Globus pallidus (tissue), 1 donor: ENCODE data around the gene MYRFL.

Source experiments
- DNase-seq: peaks from one replicate; pipeline ENCODE4 v3.0.0-alpha.2; 2015; ENCODE audit warnings: low spot score

MYRFL gene

DNA sequence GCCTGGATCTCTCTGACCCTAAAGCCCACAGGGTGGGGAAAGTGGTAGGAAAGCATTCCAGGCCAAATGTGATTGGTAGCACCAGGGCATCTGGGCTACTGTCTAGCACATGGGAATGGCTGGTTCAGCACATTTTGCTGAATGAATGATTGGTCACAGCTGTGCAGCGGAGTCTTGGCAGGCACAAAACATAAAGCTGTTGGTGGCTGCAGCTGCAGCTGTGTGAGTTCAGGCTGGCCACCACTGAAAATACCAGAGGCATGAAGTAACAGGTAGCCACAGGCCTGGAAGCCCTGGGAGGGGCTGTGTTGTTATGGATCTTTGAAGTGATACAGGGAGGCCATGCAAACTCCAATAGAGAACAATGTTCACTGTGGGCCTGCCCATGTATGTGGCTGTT lies 72.7 kb downstream of the MYRFL start:
- DNase-seq = peak; percentile 77

DNA sequence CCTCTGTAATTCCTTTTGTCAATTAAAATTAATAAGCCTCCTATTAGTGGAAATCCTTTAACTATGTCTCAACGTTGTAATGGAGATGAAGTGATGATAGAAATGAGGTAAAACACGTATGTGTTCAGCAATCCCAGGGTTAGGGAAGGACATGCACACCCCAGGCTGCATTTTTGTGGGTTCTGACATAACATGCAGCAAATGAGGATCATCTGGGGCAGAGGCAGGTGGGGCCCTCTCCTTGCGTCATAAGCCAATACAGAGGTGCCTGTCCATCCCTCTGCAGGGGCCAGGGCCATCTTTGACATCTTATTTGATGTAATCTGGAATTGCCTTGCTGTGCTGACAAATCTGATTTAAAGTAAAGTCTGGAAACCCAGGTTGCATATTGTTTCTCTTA lies 73.2 kb downstream of the MYRFL start:
- DNase-seq = no peak

DNA sequence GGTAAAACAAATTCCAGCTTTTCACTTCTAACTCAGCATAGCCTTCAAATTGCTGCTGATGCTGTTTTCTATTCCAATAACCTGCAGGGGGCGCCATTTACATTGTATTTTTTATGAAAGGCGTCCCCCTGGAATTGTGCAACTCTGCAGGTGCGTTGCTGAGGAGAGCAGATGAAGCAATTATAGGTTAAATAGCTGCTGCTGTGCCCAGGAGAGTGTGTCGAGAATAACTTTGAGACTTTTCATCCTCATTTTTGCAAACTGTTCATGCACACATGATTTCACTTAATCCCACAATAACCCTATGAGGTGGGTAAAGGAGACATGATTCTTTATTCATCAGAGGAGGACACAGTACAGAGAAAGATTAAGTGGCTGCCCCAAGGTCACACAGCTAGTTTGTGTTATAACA lies 75.7 kb downstream of the MYRFL start:
- DNase-seq = peak; percentile 75

DNA sequence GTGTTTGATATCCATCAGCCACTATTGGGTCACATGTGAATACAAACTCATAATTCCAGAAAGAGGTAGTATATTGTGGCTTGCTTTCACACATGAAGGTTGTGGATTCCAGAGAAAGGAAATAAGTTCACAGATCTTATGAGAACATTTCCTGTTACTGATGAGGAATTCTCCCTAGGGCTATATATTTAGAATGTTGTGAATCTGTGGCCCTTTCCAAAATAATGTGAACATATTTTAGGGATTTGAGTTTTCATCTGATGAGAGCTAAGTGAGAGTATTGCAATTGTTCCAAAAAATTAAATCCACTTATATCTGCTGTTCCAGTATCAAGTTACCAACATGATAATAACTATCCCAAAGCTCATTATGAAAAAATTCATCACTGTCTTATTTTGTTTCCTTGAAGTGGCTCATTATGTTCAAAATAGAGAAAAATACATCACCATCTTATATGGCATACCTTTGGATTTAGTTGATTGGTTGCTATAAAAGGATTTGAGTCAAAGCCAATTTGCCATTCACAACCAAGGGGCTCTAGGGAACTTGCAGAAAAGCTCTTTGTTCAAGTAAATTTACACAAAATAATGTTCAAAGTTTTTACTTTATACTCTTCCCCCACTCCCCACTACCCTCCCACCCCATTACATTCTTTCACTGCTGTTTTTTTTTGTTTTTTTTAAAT lies 76.3 kb downstream of the MYRFL start:
- no peak for DNase-seq

DNA sequence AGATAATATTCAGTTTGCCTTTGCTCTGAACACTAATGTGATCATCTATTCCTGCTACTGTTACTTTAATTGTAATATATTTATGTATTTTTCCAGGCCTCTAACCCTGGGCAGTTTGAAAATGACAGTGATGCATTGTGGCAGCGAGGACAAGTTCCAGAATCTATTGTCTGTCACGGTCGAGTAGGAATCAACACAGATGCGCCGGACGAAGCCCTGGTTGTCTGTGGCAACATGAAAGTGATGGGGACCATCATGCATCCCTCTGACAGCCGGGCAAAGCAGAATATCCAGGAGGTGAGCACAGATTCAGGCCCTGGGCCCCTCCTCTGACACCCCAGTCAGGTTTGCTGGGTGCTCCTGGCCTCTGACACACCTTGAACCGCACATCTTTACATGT lies 78.5 kb downstream of the MYRFL start:
- DNase-seq = no peak

DNA sequence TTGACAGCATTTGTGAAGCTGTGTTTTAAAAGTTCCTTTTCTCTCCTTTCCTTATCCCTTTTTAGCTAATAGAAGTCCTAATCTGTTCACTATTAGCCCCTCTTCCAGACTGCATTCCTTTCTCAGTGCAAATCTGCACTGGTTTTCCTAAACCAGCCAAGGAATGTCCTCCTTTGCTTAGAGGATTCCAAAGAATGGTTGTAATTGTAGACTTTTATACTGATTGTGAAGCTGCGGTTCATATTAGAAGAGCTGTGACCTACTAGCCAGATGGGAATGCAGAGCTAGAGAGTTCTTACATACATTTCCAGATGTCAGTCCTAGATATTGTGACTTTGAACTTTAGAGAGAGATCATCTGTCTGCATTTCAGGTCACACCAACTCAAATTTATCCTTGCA lies 79.8 kb downstream of the MYRFL start:
- no peak for DNase-seq

DNA sequence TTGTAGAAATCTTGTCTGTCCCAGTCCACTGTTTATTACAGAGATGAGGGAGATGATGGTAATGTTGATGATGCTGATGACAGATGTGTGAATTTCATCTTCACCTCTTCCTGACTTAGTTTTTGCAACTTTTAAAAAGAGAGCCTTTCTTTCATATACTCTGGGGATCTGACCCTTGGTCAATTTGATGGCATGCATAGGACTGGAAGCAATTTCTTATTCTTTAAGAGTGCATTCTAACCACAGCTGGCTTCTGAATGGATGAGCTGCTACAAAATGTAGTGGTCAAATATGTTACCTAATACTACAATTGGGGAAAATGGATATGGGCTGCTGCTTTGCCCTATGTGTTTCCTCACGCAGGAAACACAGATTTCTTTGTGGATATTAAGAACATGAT lies 80.8 kb downstream of the MYRFL start:
- no peak for DNase-seq

DNA sequence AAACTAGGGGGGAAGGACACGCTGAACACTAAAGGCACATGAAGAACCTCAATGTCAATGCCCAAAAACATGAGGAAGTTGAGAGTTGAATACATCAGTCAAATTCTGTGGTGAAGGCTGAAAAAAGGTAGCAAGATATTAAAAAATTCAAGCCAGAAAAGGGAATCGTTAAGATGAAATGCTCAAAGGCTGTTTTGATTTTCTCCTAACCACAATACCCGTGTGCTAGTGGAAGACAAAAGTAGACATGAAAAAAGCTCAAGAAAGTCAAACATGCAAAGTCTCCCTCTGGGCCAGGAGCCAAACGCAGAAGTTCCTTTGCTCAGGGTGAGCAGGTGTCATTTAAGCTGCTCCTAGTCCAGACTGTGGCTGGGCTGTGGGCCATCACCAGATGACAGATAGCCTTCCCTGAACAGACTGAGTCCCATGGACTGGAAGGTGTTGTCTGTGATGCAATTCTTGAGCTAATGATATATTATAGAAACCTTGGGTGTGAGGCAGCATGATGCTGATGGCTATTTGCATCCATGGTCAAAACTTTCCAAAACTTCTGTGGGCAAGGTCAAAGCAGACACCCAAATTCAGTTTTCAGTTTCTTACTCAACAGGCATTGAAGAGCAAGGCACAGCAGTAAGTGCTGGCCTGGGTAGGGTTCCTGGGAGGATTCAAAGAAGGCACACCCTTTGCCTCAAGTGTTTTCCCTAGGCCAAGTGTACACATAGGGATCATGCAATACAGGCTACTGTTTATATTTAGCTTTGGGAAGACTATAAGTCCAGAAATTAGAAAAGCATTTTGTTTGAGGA lies 81.6 kb downstream of the MYRFL start:
- no peak for DNase-seq

DNA sequence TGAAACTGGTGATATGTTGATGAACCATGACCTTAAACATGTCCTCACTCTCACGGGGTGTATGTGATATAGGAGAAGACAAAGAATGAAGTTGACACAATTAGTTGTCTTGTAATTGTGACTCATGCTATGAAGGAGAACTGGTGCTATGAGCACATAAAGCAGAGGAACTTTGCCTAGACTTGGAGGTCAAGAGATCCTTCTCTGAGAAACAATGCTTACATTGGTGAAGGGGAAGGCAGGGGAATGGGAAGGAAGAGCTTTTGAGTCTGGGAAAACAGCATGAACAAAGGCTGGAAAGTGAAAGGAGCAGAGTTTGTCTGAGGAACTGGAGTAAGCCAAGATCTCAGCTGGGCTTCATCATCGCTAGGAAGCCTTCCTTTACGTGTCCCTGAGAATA lies 83.2 kb downstream of the MYRFL start:
- no peak for DNase-seq

DNA sequence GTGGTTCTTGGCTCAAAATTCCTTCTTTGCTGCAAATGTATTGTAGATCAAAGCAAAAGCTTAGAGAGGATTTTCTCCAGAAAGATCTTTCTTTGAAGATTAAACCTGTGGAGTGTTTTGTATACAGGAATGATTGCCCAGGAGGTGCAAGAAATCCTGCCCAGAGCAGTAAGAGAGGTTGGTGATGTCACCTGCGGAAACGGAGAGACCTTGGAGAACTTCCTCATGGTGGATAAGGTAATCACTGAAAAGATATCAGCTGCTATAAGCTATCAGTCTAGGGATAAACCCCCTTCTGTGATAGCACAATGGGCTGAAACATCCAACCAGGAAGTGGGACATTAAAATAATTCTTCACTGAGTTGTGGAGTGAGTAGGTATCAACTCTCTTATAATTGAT lies 85.7 kb downstream of the MYRFL start:
- DNase-seq = no peak

DNA sequence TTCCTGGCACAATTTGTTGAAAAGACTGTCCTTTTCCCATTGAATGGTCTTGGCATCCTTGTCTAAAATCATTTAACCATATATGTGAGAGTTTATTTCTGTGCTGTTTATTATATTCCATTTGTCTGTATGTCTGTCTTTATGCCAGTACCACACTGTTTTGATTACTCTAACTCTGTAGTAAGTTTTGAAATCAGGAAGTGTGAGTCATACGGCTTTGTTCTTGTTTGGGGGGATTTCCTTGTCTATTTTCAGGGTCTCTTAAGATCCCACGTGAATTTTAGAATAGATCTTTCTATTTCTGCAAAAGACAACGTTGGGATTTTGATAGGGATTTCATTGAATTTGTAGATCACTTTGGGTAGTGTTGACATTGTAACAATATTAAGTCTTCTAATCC lies 88.5 kb downstream of the MYRFL start:
- no peak for DNase-seq

DNA sequence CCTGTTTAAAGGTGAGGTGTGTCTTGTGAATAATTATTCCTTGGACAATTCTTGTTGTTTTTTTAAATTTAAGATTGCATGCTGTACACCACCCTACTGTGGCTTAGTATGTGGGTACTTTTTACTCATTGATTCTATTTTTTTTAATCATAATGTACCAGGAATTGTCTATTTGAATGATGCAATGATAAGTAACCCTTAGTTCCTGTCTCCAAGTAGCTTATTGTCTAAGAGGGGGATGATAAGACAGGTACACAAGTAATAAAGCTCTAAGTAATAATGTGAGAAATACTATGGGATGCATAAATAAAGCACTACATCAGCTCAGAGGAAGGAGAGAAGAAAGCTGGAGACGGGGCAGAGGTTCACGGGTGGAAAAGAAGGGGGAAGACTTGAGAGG lies 90.9 kb downstream of the MYRFL start:
- no peak for DNase-seq

DNA sequence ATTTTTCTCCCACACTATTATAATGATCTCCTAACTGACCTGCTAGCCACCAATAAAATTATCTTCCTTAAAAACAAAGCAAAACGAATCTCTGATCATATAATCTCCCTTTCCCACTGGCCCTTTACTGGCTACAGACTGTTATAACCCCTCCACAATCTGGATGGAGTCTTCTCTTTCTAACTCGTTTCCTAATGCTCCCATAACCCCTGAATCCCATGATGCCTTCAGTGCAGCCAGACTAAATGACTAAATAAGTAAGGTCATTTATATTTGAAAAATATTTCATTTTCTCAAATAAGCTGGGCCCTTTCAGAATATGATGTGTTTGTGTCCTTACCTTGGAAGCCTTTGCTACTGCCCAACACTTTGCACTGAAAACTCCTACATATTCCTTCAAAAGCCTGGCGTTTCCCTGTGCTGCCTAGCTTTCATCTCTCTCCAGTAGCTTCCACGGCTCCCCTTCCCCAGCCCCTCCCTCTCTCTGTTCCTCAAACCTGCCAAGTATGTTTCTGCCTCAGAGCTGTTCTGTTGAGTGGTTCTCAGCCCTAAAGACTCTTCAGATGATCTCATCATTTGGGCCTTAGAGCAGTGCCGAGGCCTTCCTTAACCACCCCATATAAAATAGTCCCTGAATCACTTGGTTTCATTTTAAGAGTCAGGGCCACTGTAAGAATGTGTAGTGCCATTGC lies 91.7 kb downstream of the MYRFL start:
- no peak for DNase-seq

DNA sequence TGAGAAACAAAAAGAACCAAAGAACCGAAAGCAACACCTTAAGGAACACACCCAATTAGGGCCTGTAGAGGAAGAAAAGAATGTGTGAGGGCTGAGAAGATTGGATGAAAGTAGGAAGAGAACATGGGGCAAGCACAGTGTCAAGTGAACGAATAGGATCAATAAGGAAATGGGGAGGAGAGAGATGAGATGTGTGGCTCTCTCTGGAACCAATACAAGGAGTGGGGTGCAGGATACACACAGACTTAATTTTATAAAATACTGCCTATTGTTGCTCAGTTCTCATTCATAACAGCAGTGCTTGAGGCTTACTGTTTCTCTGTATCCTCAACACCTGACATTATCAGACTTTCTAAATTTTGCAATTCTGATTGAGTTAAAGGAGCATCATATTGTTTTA lies 93.3 kb downstream of the MYRFL start:
- DNase-seq = no peak

DNA sequence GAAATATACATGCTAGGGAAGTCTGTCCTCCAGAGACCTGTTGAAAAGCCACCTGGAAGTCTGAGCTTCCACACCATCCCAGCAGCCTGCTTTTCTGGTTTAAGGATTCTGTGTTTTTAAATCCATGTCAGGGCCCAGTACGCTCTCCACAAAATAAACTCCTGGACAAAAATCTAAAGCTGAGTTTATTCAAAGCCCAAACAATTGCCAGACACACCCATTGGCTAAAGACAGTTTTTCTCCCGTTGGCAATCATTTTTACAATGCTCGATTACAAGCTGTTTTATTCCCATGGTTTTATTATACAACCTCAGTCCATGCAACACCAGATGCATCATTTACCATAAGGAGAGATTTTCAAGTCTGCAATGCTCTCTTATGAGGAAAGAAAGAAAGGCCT lies 94.5 kb downstream of the MYRFL start:
- DNase-seq = no peak

DNA sequence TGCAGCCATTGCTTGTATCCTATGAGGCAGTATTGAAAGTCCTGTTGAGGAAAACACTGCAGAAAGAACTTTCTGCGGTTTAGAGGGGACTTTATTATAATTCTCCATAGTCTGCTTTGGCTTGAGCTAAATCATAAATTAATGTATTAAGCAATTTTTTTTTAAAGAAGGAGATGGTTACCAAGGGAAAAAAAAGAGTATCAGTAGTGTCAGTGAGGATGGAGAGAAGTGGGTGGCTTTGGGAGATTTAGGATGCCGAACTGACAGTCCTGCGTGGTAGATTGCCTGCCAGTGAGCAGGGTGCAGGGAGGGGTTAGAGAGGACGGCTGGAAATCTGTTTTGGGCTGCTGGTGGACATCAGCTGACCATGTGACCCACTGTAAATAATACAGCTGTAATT lies 96.8 kb downstream of the MYRFL start:
- no peak for DNase-seq

DNA sequence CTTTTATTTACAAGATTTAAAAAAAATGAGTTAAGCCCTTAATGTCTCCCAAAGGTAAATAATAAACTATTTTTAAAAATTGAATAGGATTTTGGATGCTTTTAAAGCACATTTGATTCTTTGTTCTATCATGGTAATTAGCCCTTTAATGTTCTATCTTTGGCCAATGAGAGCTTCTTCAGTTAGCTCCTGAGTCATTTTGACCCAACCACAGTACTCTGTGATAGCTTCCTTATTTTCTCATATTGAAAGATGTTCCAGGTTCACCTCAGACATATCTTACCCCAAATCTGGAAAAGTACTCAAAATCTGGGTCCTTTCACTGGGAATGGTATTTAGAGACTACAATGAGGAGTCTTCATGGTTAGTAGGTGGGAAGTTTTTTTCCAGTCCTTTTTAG lies 98.0 kb downstream of the MYRFL start:
- no peak for DNase-seq

DNA sequence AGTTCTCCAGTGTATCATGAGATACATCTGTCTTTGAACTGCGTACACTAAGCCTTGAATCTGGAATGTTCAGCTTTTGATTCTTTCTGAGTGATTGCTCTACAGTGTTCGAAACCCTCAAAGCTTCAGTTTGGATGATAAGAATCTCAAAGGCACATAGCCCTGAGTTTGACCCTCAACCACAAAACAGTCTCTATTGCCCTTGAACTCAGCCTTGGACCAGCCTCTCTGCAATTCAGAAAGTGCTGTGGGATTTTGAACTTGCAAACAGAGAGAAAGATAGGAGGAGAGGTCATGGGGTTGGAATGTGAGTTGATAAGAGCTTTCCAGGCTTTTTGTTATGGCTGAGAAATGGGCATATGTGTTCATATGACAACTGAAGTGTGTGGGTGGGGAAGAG lies 100.3 kb downstream of the MYRFL start:
- no peak for DNase-seq

DNA sequence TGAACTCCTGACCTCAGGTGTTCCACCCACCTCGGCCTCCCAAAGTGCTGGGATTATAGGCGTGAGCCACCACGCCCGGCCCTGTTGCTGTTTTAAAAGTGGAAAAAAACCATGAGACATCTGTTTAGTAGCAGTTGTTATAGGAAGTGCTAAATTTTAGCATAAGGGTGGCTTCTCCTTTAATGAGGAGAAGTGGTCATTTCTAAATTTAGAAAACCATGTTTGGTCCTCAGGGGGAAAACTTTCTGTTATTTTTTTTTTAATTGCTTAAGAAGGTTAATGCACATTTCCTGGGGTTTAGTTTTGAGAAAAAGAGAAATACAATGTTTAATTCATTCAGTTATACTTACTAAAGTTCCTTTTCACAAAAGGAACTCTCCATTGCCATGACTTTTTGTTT lies 102.1 kb downstream of the MYRFL start:
- no peak for DNase-seq

DNA sequence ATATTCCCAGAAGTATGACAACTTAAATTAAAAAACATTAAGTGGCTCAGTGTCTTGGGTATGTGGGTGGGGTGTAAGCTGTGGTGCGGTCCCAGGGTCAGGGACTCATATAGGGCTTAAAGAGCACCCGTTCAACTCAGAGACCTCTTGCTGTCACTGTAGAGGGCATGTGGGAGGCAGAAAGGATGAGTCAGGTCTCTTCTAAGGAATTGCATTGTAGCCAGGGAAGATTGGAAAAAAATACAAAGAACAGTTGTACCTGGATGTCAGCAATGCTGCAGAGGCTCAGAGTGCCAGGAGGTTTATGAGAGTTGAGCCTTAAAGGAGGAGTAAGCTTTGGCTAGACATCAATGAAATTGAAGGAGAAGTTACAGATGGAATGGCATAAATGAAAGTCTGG lies 104.1 kb downstream of the MYRFL start:
- DNase-seq = no peak

DNA sequence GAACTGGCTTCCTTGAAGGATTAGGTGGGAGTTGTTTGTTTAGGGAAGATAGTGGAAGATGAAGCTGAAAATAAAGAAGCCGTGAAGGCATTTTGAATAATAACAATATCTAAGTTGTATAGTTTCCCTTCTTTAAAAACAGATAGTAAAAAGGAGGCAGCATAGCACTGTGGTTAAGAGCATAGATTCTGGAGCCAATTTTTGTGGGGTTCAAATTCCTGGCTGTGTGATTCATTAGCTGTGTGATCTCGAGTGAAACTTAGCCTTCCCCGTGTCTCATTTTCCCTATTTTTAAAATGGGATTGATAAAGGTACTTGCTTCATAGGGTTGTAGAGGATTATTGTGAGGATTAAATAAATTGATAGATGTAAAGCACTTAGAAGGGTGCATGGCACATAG lies 104.5 kb downstream of the MYRFL start:
- no peak for DNase-seq

DNA sequence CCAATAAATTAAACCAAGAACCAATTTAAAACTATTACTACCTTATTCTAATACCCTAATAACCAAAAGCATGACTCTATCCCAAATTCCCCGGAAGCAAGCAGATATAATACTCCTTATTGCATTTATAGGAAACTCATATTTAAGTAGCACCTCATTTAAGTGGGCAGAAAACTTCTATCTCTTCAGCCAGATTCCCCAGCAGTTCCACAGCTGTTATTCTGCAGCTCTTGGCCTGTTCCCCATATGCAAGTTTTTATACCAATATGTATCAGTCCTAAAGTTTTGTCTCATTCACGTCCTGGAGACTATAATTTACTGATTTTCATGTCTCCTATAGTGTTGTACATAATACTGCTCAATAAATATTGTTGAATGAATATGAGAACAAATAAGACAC lies 106.5 kb downstream of the MYRFL start:
- no peak for DNase-seq

DNA sequence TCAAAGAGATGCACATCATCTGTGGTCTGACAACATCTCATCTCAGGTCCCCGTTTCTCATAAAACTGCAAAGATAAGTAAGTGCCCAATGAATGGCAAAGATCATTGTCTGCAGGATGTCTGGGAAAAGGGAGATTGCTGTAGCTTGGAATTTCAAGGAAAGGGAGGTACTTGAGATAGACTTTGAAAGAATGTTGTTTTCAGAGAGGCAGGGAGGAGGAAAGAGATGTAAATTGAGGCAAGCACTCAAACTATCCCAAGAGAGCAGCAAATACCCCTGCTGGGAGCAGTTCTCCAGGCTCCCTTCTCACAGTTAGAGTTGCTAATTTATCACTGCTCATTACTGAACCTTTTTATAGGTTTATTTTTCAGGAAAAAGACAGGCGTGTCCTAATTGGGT lies 107.1 kb downstream of the MYRFL start:
- DNase-seq = no peak
